ENCODE data around the gene VPS16. TPM values are rescaled to one million over a fixed set of nuclear protein-coding genes. Genes with fewer than 3 reads are reported as not detected.
A peak's percentile ranks its signal among the peaks of the same experiment; 100 is the strongest.

The VPS16 gene
- total RNA-seq, 4 donors from 2014 or later, result 35.7 to 37.4 (median 36.1) TPM

- peak in 1 of 2 donors; percentile 69 for DNase-seq (ENCODE audit: low spot score in 2 of 2)
- Histone ChIP-seq H3K4me3 (no peak overlapping the region), H3K27ac (no peak overlapping the region), H3K36me3 (no peaks in the 10 kb centered on the region), H3K27me3 (peaks cover 40% of the 10 kb centered on the region), H3K9me3 (no peaks in the 10 kb centered on the region), H3K4me1 (peaks cover 16% of the 10 kb centered on the region)
- TF ChIP-seq POLR2A (IDR thresholded peaks at IDR 0.05) (no peak), EP300 (IDR thresholded peaks at IDR 0.05) (no peak), POLR2AphosphoS5 (IDR thresholded peaks at IDR 0.05) (no peak), CTCF (IDR thresholded peaks at IDR 0.05) (no peak)
- WGBS, result 80% methylated on average over 10 of the region's 20 CpGs
These were observed 23.8 kb upstream of the VPS16 start for GRCh38 chr20:2816583-2817340.

GRCh38 chr20:2817341-2817726 lies 23.2 kb upstream of the VPS16 start:
- Histone ChIP-seq H3K9me3 (no peaks in the 10 kb centered on the region), H3K4me3 (no peak overlapping the region), H3K36me3 (no peaks in the 10 kb centered on the region), H3K27ac (no peak overlapping the region), H3K27me3 (peaks cover 46% of the 10 kb centered on the region), H3K4me1 (peaks cover 17% of the 10 kb centered on the region)
- TF ChIP-seq POLR2A (IDR thresholded peaks at IDR 0.05) (no peak), CTCF (IDR thresholded peaks at IDR 0.05) (no peak), POLR2AphosphoS5 (IDR thresholded peaks at IDR 0.05) (no peak), EP300 (IDR thresholded peaks at IDR 0.05) (no peak)
- no peak for DNase-seq (ENCODE audit: low spot score in 2 of 2)
- 88% methylated on average over 2 of the region's 2 CpGs for WGBS

- Histone ChIP-seq H3K27ac (no peak overlapping the region), H3K4me3 (no peak overlapping the region), H3K36me3 (no peaks in the 10 kb centered on the region), H3K27me3 (peaks cover 46% of the 10 kb centered on the region), H3K9me3 (no peaks in the 10 kb centered on the region), H3K4me1 (peaks cover 17% of the 10 kb centered on the region)
- 74% methylated on average over 7 of the region's 7 CpGs for WGBS
- TF ChIP-seq POLR2A (IDR thresholded peaks at IDR 0.05), result no peak
- no peak for TF ChIP-seq POLR2AphosphoS5 (IDR thresholded peaks at IDR 0.05)
- no peak for TF ChIP-seq EP300 (IDR thresholded peaks at IDR 0.05)
- no peak for TF ChIP-seq CTCF (IDR thresholded peaks at IDR 0.05)
- DNase-seq (ENCODE audit: low spot score in 2 of 2), result peak in 1 of 2 donors; percentile 78
These were observed 22.5 kb upstream of the VPS16 start for GRCh38 chr20:2817891-2818595.

GRCh38 chr20:2820084-2820895 lies 20.3 kb upstream of the VPS16 start:
- no peaks in the 10 kb centered on the region for H3K36me3 ChIP-seq
- WGBS, result 38% methylated on average over 29 of the region's 32 CpGs
- peak in 1 of 2 donors; percentile 65 for DNase-seq (ENCODE audit: low spot score in 2 of 2)
- H3K27me3 ChIP-seq, result peaks cover 44% of the 10 kb centered on the region
- TF ChIP-seq CTCF (IDR thresholded peaks at IDR 0.05) (no peak), POLR2A (IDR thresholded peaks at IDR 0.05) (no peak), EP300 (IDR thresholded peaks at IDR 0.05) (no peak), POLR2AphosphoS5 (IDR thresholded peaks at IDR 0.05) (no peak)
- no peak overlapping the region for H3K27ac ChIP-seq
- H3K4me3 ChIP-seq, result no peak overlapping the region
- H3K4me1 ChIP-seq, result peaks cover 17% of the 10 kb centered on the region
- H3K9me3 ChIP-seq, result no peaks in the 10 kb centered on the region

Data from suprapubic skin (tissue), 4 donors.